RPMI8226 (cell line): ENCODE data around the gene KRTAP5-10.
"Not testable (repeated sequence)": the region's sequence is repeated elsewhere in the genome, so short reads cannot be mapped to it uniquely, and the experiment has no call there.

Experiments
- DNase-seq: peaks from one replicate; pipeline ENCODE4 v3.0.0-alpha.2; 2015

KRTAP5-10 gene, protein sequence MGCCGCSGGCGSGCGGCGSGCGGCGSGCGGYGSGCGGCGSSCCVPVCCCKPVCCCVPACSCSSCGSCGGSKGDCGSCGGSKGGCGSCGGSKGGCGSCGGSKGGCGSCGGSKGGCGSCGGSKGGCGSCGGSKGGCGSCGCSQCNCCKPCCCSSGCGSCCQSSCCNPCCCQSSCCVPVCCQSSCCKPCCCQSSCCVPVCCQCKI

DNA sequence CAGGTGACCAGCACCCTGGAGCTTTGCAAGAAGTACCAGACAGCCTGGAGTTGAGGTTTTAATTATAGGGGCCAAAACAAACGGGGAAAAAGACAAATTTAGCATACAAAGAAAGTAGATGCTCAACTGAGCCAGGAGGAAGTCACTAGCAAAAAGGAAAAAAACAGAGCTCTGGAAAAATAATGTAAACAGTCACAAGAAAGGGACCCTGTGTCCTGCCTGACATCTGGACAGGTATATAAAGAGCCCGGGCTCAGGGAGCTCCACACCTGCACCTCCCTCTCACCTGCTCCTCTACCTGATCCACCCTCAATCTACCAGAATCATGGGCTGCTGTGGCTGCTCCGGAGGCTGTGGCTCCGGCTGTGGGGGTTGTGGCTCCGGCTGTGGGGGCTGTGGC is at the start of gene KRTAP5-10:
Gene KRTAP5-10, plus strand, starts transcription at position 301 of the 400 bp plus-strand sequence. Its CDS starts 25 bp downstream, at position 326.
- DNase-seq = no peak

DNA sequence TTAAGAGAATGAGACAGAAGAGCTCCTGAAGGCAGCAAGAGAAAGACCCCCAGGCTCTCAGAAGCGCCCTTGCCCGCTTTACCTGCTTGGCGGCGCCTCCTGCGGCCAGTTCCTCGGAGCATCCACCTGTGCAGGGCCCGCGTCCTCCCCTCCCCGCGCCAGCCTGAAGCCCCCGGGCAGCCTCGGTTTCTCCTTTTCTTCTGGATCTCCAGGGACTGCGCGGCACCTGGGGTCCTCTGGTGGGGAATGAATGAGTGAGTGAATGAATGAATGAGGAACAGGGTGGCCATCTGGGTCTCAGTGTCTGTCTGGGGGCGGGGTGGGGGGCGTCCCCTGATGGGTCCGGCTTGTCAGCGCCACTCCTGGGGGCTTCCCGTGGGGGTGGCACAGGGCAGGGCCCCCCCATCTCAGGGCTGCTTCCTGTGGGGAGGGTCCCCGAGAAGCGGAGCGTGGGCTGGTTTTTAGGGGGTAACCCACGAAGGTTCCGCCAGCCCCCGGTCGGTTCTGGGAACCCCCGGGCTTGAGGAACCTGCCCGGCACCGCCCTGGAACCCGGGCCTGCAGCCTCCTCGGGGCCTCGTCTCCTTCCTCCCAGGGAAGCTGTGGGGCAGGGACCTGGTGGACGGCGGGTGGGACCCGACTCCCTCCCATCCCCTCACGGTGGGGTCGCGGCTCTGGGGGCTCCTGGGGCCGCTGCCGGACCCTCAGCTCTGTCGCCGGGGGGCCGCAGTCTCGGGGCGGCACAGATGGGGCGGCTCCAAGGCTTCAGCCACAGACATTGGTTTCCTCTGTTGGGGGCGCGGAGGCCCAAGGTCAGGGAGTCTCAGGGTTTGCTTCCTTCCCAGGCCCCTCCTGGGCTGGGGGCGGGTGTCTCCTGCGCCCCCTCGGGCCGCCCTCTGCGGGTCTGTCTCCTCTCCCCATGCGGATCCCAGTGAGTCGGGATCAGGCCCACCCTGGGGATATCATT is 46.6 kb upstream of the KRTAP5-10 start:
- no peak for DNase-seq

DNA sequence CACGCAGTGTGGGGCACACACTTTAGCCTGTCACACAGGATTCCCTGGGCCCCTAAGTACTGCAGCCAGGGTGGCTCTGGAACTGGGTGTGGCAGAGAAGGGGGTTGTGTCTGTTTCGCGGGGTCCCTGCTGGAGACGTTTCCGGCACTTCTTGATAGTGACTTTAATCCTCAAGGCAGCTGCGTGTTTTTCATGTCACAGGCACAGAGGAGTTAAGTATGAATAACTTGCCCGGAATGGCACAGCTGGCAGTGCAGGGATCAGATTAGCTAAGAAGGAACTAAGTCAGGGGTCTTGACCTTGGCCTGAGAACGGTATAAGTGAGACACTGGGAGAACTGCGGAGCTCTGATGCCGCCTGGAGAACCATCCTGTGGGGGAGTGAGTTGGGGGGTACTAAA is 45.8 kb upstream of the KRTAP5-10 start:
- no peak for DNase-seq

DNA sequence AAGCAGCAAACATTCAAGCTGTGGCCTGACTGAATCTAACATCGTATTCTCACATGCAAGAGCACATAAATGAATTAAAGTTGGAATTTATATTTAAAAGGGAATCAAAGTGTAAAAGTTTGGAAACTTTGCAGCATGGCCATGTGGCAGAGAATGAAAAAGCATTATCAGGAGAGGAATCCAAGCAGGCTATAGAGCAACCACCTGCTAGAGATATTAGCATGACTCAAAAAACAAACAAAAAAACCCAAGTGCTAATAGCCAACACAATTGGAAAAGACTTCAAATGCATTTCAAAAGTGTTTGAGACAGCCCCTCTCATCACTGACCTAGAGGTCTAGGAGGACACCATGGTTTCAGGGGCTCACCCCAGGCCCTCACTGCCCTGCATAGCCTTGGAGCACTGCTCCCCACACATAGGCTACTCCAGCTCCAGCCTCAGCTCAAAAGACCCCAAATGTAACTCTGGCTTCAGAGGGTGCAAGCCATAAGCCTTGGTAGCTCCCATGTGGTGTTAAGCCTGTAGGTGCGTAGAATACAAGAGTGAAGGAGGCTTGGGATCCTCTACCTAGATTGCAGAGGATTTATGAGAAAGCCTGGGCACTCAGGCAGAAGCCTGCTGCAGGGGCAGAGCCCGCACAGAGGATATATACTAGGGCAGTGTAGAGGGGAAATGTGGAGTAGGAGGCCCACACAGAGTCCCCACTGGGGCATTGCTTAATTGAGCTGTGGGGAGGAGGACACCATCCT is 40.0 kb upstream of the KRTAP5-10 start:
- no peak for DNase-seq

DNA sequence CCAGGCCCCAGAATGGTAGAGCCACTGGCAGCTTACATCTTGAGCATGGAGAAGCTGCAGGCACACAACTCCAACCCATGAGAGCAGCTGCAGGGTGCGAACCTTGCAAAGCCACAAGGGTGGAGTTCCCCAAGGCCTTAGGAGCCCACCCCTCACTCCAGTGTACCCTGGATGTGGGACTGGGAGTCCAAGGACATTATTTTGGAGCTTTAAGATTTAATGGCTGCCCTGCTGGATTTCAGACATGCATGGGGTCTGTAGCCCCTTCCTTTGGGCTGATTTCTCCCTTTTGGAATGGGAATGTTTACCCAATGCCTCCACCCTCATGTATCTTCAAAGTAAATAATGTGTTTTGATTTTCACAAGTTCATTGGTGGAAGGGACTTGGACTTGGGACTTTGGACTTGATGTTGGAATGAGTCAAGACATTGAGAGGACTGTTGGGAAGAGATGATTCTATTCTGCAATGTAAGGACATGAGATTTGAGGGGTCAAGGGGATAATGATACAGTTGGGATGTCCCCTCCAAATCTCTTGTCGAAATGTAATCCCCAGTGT is 39.3 kb upstream of the KRTAP5-10 start:
- DNase-seq = no peak

DNA sequence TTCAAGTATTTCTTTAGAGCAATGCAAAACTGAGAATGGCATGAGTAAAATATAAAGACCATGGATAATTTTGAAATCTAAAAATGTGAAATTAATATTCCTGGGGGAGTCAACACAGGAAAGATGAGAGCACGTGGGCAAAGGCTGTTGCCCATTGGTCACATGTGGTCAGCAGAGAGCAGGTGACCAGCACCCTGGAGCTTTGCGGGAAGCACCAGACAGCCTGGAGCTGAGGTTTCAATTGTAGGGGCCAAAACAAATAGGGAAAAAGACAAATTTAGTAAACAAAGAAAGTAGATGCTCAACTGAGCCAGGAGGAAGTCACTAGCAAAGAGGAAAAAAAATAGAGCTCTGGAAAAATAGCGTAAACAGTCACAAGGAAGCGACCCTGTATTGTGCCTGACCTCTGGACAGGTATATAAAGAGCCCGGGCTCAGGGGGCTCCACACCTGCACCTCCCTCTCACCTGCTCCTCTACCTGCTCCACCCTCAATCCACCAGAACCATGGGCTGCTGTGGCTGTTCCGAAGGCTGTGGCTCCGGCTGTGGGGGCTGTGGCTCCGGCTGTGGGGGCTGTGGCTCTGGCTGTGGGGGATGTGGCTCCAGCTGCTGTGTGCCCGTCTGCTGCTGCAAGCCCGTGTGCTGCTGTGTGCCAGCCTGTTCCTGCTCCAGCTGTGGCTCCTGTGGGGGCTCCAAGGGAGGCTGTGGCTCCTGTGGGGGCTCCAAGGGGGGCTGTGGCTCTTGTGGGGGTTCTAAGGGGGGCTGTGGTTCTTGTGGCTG is 38.4 kb upstream of the KRTAP5-10 start, which contains the start of gene KRTAP5-7:
Gene KRTAP5-7, plus strand, starts transcription at position 472 of the 780 bp plus-strand sequence. Its CDS starts 34 bp downstream, at position 506.
- not testable (repeated sequence) for DNase-seq

DNA sequence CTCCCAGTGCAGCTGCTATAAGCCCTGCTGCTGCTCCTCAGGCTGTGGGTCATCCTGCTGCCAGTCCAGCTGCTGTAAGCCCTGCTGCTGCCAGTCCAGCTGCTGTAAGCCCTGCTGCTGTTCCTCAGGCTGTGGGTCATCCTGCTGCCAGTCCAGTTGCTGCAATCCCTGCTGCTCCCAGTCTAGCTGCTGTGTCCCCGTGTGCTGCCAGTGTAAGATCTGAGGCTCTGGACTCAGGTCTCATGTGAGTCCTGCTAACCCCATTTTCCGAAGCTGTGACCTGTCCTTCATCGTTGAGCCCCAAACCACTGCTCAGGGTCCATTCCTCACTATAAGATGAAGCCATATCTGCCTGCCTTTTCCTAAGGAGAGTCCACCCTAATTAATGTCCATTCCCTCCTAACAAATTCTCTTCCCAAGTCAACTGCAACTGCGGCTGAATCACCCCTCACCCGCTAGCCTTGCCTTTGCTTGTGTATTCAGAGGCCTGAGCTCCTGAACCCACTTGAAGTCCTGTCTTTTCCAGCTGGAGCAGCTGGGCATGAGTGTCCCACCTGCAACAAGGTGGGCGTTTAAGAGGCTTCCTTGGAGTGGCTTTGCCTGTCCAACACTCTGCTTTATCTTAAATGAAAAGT is 37.7 kb upstream of the KRTAP5-10 start:
- no peak for DNase-seq

DNA sequence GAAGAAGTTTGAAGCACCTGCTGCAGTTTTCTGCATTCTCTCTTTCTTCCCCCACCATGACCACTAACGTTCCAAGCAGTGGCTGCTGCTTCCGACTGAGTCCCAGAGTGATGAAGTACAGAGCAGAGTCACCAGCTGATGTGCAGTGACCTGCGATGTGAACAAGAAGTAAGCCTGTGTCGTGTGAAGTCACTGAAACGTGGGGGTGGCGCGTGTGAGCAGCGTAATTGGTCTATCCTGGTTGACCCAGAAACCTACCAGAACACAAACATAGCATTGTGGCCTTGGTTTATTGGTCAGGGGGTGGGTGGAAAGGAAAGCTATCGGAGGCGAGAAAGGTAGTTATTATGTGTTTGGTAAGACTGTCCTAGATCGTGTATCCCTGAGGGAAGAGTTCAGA is 34.8 kb upstream of the KRTAP5-10 start:
- DNase-seq = peak; percentile 5

DNA sequence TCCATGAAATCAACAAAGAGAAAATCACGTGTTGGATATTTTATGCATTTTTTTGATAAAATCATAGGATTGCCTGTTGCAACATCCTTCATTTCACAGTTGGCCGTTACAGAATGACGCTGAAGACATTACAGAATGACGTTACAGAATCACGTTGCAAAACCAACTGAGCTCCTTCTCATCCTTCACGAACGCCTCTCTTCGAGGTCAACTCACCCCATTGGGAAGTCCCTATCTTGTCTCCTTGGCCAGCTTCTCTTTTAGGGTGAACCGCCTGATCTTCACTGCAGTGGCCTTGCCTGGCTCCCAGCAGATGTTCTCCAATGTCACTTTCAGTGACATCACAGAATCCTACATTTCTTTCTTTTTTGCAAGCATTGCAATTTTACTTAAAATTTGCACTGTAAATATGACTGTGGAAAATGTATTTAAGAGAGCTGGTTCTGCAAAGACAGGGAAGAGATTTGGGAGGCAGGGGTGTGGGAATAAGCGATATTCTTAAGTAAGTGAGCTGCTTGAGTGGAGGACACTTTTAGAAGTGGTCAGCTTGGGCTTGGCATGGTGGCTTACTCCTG is 33.2 kb upstream of the KRTAP5-10 start:
- no peak for DNase-seq

DNA sequence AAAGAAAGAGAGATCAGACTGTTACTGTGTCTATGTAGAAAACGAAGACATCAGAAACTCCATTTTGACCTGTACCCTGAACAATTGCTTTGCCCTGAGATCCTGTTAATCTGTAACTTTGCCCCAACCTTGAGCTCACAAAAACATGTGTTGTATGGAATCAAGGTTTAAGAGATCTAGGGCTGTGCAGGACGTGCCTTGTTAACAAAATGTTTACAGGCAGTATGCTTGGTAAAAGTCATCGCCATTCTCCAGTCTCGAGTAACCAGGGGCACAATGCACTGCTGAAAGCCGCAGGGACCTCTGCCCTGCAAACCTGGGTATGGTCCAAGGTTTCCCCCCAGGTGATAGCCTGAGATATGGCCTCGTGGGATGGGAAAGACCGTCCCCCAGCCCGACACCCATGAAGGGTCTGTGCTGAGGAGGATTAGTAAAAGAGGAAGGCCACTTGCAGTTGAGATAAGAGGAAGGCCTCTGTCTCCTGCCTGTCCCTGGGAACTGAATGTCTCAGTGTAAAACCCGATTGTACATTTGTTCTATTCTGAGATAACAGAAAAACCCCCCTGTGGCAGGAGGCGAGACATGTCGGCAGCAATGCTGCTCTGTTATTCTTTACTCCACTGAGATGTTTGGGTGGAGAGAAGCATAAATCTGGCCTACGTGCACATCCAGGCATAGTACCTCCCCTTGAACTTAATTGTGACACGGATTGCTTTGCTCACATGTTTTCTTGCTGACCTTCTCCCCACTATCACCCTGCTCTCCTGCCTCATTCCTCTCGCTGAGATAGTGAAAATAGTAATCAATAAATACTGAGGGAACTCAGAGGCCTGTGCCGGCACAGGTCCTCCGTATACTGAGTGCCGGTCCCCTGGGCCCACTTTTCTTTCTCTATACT is 30.4 kb upstream of the KRTAP5-10 start:
- not testable (repeated sequence) for DNase-seq

DNA sequence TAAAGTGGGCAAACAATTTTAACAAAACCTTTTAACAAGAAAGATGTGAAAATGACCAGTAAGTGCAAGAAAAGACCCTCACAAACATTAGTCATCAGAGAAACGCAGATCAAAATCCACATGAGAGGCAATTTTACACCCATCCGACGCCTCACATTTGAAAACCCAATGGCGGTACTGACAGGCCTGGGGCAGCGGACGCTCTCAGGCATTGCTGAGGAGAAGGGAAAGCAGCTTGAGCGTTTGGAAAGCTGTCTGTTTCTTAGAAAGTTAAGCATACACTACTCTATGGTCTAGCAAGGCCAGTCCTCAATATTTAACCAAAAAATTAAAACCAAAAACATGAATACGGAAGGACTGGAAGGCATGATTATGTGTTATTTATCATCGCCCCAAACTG is 29.5 kb upstream of the KRTAP5-10 start:
- DNase-seq = no peak

DNA sequence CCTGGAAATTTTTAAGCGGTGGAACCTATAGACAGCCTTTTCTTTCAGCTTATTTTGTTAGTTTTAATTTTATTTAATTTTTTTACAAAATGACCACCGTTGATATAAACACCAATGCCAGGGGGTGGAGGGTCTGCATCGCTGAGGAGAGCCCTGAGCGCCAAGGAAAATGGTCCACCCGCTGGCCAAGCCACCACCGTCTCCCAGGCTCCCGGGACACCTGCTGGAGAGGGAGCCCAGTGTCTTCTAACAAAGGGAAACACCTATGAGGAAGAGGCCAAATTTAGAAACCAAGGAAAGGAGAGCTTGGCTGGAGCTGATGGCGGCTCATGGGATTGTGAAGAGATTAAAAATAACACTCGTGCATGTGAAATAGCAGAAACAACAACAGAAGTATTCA is 27.8 kb upstream of the KRTAP5-10 start:
- no peak for DNase-seq

DNA sequence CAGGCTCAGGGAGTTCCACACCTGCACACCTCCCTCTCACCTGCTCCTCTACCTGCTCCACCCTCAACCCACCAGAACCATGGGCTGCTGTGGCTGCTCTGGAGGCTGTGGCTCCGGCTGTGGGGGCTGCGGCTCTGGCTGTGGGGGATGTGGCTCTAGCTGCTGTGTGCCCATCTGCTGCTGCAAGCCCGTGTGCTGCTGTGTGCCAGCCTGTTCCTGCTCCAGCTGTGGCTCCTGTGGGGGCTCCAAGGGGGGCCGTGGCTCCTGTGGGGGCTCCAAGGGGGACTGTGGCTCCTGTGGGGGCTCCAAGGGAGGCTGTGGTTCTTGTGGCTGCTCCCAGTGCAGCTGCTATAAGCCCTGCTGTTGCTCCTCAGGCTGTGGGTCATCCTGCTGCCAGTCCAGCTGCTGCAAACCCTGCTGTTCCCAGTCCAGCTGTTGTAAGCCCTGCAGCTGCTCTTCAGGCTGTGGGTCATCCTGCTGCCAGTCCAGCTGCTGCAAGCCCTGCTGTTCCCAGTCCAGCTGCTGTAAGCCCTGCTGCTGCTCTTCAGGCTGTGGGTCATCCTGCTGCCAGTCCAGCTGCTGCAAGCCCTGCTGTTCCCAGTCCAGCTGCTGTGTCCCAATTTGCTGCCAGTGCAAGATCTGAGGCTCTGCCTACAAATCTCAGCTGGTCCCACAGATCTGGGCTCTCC is 27.2 kb upstream of the KRTAP5-10 start, which contains the start of gene KRTAP5-8:
Gene KRTAP5-8, plus strand, starts transcription at position 49 of the 689 bp plus-strand sequence. Its CDS starts 31 bp downstream, at position 80.
- not testable (repeated sequence) for DNase-seq

DNA sequence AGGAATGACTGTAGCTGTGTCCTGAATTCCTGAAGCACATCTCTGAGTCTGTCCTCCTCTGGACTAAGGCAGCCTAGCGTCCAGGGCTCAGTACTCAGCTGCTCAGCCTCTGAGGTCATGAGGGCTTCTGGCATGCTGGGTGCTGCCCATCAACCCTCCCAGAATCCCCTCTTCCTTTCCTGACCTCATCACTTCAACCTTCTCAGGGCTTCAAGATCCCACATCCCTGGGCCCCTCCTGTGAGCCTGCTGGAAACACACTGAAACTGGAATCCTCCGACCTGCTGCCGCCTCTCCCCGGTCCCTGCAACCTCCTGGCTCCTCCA is 26.7 kb upstream of the KRTAP5-10 start:
- DNase-seq = no peak

DNA sequence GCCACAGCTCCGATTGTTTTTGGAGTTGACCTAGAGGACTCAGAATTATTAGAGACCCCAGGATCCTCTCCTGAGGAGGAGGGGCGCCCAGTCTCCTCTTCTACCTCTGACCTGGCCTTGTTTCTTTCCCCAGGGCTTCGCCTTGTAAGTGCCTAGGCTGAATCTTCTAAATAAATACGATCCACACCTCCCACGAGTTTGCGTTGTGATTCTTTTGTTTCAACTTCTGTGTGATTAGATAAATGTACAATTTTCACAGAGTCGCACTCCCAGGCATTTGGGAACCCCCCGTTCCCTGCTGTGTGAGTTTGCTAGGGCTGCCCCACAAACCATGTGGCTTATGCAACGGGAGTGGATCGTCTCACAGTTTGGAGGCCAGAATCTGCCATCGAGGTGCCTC is 26.3 kb upstream of the KRTAP5-10 start:
- no peak for DNase-seq

DNA sequence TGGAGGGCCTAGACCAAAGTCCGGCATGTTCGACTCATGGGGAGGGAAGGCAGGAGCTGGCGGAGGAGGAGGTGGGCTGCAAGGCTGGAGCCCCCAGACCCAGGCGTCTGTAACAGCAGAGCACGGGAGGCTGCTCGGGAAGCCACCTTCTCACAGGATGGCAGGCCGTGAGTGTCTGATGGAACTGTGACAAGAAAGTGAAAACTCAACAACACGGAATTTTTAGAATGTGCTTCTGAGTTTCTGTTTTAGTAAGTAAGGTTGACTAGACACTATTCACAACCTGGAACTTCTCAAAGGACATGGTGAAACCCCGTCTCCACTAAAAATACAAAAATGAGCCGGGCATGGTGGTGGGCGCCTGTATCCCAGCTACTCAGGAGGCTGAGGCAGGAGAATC is 25.4 kb upstream of the KRTAP5-10 start:
- DNase-seq = not testable (repeated sequence)

DNA sequence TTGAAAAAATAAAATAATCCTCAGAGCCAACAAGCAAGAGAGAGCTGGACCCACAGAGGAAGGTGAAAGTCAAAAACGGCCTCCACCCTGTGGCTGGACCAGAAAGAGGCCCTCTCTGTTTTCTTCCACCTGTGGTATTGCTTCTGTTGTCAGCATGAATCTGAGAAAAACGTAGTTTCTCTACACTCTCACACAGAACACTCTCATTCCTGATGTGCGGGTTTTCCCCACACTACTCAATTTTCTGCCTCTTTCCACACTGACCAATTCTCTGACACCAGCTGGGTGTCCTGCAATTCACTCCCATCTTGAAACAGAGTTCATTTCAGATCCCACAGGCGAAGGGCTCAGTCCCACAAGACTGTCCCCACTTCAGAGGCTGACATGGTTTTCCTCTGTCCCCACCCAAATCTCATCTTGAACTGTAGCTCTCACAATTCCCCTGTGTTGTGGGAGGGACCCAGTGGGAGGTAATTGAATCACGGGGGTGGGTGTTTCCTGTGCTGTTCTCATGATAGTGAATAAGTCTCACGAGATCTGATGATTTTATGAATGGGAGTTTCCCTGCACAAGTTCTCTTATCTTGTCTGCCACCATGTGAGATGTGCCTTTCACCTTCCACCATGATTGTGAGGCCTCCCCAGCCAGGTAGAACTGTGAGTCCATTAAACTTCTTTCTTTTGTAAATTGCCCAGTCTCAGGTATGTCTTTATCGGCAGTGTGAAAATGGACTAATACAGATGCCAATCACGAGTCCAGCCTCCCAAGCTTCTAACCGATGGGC is 24.6 kb upstream of the KRTAP5-10 start:
- DNase-seq = not testable (repeated sequence)

DNA sequence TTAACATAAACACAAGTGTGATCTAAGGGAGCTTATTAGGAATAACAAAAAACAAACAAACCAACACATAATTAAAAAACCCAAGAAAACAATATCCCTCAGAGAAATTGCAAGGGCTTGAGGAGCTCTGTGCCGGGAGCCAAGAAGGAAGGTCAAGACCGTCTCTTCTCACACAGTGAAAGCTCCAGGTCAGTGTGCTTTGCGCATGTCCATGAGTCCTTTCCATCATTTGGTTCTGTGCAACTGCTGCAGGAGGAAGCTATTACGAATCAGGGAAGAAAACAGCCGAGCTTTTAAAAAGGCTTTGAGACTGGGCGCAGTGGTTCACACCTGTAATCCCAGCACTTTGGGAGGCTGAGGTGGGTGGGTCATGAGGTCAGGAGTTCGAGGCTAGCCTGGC is 23.0 kb upstream of the KRTAP5-10 start:
- no peak for DNase-seq
